ENCODE results near the gene CLRN1. TPM values are rescaled to one million over a fixed set of nuclear protein-coding genes. Genes with fewer than 3 reads are reported as not detected.

Gene CLRN1
- polyA plus RNA-seq, 1 donor from 2014 or later: 0.27 TPM

DNA sequence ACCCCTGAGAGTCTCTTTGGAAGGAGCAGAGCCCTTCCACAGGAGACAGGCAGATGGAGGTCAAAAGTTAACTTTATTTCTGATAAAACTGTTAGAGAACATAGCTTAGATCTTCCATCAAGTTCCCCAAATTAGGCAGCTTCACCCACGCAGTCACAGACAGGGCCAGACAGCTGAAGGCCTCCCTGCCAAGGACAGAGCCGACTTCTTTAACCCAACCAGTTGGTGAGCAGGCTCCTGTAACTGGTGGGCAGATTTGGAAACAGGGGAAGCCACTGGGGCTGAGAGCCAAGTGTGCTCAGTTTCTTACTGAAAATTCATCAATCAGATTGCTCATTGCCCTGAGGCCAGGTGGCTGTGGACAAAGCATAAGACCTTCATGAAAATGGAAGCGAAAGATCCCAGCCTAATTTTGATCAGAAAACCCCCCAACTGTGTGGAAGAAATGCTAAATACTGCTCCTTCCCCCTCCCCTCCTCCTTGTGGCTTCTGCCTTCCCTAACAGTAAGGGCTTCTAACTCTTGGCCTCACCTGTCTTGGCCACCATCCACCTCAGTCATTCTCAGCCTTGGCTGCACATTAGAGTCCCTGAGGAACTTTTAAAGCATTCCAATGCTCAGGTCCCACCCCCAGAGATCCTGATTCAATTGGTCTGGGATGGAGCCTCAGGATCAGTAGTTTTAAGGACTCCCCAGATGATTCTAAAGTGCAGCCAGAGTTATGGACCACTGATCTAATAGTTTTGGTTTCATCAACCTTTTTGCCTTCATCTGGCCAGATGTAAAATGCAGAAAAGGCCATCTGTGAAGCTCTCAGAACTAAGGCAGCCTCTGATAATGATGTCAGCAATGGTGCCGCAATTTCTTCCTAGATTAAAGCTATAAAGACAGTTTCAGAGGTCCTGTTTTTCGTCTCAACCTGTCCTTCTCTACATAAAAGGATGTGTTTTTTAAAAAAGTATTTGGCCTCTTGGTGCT is 11.5 kb downstream of the CLRN1 start:
- Histone ChIP-seq H3K4me2 (ENCODE audit: low read length) (no peak overlapping the region), H3K27me3 (ENCODE audit: insufficient read depth, low read depth, low read length) (no peaks in the 10 kb centered on the region), H4K20me1 (ENCODE audit: insufficient read depth) (no peaks in the 10 kb centered on the region), H3K79me2 (replicated peaks; ENCODE audit: insufficient read depth, low read length) (no peaks in the 10 kb centered on the region), H2AFZ (ENCODE audit: low read depth, low read length) (no peak overlapping the region), H3K9me3 (ENCODE audit: low read length) (no peaks in the 10 kb centered on the region), H3K9me2 (ENCODE audit: insufficient read depth, low read length) (no peaks in the 10 kb centered on the region), H3F3A (ENCODE audit: insufficient read depth, low read length, poor library complexity, severe bottlenecking) (no peaks in the 10 kb centered on the region), H3K9ac (ENCODE audit: low read length) (no peak overlapping the region), H3K4me3 (ENCODE audit: low read length) (no peak overlapping the region), H3K36me3 (ENCODE audit: insufficient read depth, low read length) (no peaks in the 10 kb centered on the region), H3K27ac (ENCODE audit: low read length) (peak overlapping the region; percentile 6)
- TF ChIP-seq RAD21 (conservative IDR thresholded peaks at IDR 0.05): no peak
- TF ChIP-seq TAF1 (IDR thresholded peaks at IDR 0.05; ENCODE audit: low read depth): no peak
- no peak for TF ChIP-seq MXI1 (conservative IDR thresholded peaks at IDR 0.05; ENCODE audit: poor library complexity, severe bottlenecking)
- TF ChIP-seq SMC3 (conservative IDR thresholded peaks at IDR 0.05; ENCODE audit: poor library complexity): no peak
- no peak for TF ChIP-seq EP300 (conservative IDR thresholded peaks at IDR 0.05; ENCODE audit: poor library complexity, severe bottlenecking)
- no peak for TF ChIP-seq POLR2AphosphoS5 (IDR thresholded peaks at IDR 0.05)
- TF ChIP-seq, protein P1, sequence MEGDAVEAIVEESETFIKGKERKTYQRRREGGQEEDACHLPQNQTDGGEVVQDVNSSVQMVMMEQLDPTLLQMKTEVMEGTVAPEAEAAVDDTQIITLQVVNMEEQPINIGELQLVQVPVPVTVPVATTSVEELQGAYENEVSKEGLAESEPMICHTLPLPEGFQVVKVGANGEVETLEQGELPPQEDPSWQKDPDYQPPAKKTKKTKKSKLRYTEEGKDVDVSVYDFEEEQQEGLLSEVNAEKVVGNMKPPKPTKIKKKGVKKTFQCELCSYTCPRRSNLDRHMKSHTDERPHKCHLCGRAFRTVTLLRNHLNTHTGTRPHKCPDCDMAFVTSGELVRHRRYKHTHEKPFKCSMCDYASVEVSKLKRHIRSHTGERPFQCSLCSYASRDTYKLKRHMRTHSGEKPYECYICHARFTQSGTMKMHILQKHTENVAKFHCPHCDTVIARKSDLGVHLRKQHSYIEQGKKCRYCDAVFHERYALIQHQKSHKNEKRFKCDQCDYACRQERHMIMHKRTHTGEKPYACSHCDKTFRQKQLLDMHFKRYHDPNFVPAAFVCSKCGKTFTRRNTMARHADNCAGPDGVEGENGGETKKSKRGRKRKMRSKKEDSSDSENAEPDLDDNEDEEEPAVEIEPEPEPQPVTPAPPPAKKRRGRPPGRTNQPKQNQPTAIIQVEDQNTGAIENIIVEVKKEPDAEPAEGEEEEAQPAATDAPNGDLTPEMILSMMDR (IDR thresholded peaks at IDR 0.05; ENCODE audit: poor library complexity, severe bottlenecking): no peak
- TF ChIP-seq, protein P2, sequence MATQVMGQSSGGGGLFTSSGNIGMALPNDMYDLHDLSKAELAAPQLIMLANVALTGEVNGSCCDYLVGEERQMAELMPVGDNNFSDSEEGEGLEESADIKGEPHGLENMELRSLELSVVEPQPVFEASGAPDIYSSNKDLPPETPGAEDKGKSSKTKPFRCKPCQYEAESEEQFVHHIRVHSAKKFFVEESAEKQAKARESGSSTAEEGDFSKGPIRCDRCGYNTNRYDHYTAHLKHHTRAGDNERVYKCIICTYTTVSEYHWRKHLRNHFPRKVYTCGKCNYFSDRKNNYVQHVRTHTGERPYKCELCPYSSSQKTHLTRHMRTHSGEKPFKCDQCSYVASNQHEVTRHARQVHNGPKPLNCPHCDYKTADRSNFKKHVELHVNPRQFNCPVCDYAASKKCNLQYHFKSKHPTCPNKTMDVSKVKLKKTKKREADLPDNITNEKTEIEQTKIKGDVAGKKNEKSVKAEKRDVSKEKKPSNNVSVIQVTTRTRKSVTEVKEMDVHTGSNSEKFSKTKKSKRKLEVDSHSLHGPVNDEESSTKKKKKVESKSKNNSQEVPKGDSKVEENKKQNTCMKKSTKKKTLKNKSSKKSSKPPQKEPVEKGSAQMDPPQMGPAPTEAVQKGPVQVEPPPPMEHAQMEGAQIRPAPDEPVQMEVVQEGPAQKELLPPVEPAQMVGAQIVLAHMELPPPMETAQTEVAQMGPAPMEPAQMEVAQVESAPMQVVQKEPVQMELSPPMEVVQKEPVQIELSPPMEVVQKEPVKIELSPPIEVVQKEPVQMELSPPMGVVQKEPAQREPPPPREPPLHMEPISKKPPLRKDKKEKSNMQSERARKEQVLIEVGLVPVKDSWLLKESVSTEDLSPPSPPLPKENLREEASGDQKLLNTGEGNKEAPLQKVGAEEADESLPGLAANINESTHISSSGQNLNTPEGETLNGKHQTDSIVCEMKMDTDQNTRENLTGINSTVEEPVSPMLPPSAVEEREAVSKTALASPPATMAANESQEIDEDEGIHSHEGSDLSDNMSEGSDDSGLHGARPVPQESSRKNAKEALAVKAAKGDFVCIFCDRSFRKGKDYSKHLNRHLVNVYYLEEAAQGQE (IDR thresholded peaks at IDR 0.05; ENCODE audit: borderline replicate concordance): no peak
- no peak for TF ChIP-seq EZH2 (IDR thresholded peaks at IDR 0.05; ENCODE audit: borderline replicate concordance, insufficient read depth, low read length, poor library complexity, severe bottlenecking)

DNA sequence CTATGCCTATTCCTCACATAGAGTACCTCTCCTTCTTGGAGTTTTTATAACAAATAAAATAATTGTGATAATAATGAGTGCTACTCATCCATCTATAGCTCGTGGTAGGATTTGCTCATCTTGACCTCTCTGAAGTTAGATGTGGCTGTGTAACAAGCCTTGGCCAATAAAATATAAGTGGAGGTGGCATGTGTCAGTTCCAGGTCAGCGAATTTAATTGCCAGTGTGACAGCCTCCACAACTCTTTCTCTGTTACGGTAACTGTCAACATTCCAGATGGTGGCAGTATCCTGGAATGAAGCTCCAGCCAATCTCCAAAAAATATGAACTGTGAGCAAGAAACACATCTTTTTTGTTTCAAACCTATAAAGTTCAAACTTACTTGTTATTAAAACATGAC is 13.8 kb downstream of the CLRN1 start:
- H3K9me2 ChIP-seq (ENCODE audit: insufficient read depth, low read length): no peaks in the 10 kb centered on the region
- no peaks in the 10 kb centered on the region for H3K27me3 ChIP-seq (ENCODE audit: insufficient read depth, low read depth, low read length)
- H3K4me2 ChIP-seq (ENCODE audit: low read length): no peak overlapping the region
- TF ChIP-seq, protein P1 (IDR thresholded peaks at IDR 0.05; ENCODE audit: poor library complexity, severe bottlenecking): no peak
- TF ChIP-seq POLR2AphosphoS5 (IDR thresholded peaks at IDR 0.05) (no peak), SMC3 (conservative IDR thresholded peaks at IDR 0.05; ENCODE audit: poor library complexity) (no peak)
- no peak overlapping the region for H3K27ac ChIP-seq (ENCODE audit: low read length)
- H3K4me3 ChIP-seq (ENCODE audit: low read length): no peak overlapping the region
- H2AFZ ChIP-seq (ENCODE audit: low read depth, low read length): no peak overlapping the region
- no peaks in the 10 kb centered on the region for H3K36me3 ChIP-seq (ENCODE audit: insufficient read depth, low read length)
- no peaks in the 10 kb centered on the region for H3F3A ChIP-seq (ENCODE audit: insufficient read depth, low read length, poor library complexity, severe bottlenecking)
- no peaks in the 10 kb centered on the region for H3K79me2 ChIP-seq (replicated peaks; ENCODE audit: insufficient read depth, low read length)
- no peak overlapping the region for H3K9ac ChIP-seq (ENCODE audit: low read length)
- no peaks in the 10 kb centered on the region for H4K20me1 ChIP-seq (ENCODE audit: insufficient read depth)
- H3K9me3 ChIP-seq (ENCODE audit: low read length): no peaks in the 10 kb centered on the region

Data from neural cell (in vitro differentiated cells).